ENCODE measurements around the gene THAP9.

DNA sequence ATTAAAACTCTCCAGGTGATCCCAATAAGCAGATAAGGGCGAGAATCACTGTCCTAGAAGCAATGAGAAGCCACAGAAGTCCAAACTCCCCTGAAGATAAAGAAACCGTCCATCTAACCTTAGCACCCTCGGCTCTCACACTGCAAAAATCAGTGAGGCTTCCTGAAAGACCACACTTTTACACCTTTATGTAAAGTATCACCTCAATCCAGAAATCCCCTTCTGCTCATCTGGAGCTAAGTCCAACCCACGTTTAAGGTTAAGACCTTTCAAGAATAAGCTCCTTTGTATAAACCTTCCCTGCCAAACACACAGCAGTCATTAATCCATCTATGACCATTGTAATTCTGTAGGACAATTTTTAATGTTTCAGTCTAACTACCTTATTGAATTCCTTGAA, 68.4 kb downstream of the THAP9 start:
- no peak for TF ChIP-seq GATA3 (IDR thresholded peaks at IDR 0.05; ENCODE audit: low read depth, low read length)
- TF ChIP-seq GATA2 (IDR thresholded peaks at IDR 0.05; ENCODE audit: low read depth, low read length): no peak
